CD4-positive, alpha-beta T cell treated with Interleukin-15 for 1 hour (primary cell): ENCODE measurements around the gene TULP1.
"Not testable (repeated sequence)": the region's sequence is repeated elsewhere in the genome, so short reads cannot be mapped to it uniquely, and the experiment has no call there.

Experiments used
- DNase-seq: peaks from one replicate; pipeline ENCODE4 v3.0.0-alpha.2; 2020

The TULP1 gene

GRCh38 chr6:35519313-35520015 is 6.8 kb upstream of the TULP1 start:
- DNase-seq: no peak

- no peak for DNase-seq
Measured at GRCh38 chr6:35518566-35519312, 6.0 kb upstream of the TULP1 start.

DNA sequence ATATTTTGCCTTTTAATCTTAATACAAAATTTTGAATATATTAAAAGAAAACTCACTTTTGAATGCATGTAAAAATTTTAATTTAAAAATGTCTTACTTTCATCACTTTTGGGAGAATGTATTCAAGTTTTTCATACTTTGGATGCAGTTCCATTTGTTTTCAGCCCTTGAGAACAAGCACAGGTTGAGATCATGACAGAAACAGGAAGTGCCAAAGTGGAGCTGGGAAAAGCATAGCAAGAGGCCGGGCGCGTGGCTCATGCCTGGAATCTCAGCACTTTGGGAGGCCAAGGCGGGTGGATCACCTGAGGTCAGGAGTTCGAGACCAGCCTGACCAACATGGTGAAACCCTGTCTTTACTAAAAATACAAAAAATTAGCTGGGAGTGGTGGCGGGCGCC is 5.3 kb upstream of the TULP1 start:
- not testable (repeated sequence) for DNase-seq

GRCh38 chr6:35516712-35517111 is 4.0 kb upstream of the TULP1 start:
- DNase-seq: no peak

- DNase-seq: not testable (repeated sequence)
Measured at GRCh38 chr6:35515939-35516338, 3.2 kb upstream of the TULP1 start.

DNA sequence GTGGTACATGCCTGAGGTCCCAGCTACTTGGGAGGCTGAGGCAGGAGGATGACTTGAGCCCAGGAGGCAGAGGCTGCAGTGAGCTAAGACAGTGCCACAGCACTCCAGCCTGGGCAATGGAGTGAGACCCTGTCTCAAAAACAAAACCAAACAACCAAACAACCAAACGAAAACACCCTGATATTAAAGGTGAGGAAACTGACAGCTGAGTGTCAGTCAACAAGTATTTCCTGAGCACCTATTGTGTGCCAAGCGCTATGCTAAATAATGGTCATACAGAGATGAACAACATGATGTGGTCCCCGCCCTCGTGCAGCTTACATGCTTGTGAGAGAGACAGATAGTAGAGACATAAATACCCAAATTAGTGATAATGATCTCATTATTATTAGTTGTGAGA is 1.9 kb upstream of the TULP1 start:
- no peak for DNase-seq

DNA sequence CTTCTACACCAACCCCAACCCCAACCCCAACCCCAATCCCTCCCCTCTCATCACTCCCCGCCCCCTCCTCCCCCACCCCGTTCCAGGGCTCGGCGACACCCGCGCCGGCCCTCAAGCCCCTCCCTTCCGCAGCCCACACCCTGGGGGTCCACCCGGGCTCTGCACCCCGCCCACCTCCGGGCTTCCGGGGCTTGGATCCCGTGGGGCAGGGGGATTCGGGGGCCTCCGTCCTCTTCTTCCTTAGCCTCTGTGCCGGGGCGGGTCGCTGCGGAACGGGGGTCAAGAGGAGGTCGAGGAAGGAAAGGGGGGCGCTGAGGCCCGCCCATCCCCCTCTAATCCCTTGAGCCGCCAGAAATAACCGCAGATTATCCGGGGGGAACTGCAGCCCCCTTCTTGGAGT is 690 bp downstream of the TULP1 start:
- no peak for DNase-seq

GRCh38 chr6:35511562-35511941 is 1.1 kb downstream of the TULP1 start:
- DNase-seq: no peak

DNA sequence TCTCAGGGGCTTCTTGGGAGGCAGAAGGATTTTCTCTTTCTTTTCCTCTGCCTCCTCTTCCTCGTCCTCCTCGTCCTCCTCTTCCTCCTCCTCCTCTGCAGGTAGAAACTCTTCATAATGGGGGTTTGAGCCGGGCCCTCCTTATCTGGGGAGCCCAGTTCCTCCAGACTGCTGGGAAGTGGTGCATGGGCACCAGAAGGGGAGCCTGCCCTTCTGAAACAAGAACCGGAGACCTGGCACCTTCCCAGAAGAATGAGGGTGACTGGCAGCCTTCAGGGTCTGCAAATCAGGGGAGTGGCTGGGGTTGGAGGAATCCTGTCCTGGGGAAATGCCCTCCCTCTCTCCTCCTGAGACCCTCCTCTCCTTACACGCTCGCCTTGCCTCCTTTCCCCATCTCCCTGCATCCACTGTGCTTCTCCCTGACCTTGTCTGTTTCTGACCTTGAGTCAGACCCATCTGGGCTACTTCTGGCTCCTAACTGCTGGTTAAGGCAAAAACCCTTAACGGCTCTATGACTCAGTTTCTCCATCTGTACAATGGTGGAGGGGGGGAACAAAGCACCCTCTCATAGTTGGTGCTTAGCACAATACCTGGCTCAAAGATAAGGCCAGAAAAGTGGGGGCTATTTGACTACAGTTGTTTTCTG is 1.7 kb downstream of the TULP1 start:
- no peak for DNase-seq

GRCh38 chr6:35508542-35508941 is 4.2 kb downstream of the TULP1 start:
- DNase-seq: no peak

DNA sequence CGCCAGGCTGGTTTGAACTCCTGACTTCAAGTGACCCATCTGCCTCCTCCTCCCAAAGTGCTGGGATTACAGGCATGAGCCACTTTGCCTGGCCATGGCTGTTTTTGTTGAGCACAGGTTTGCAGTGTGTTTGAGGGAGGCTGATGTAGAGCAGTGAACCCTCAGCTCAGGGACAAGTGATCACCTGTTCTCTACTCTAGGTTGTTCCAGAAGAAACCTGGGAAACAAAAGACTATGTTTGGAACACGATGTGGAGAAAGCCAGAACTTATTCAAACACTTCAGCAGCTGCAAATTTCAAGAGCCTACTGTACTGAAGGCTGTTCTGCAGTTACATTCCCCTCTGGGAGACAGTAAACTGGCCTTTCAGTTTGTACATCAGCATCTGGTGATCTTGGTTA is 4.7 kb downstream of the TULP1 start:
- DNase-seq: no peak

DNA sequence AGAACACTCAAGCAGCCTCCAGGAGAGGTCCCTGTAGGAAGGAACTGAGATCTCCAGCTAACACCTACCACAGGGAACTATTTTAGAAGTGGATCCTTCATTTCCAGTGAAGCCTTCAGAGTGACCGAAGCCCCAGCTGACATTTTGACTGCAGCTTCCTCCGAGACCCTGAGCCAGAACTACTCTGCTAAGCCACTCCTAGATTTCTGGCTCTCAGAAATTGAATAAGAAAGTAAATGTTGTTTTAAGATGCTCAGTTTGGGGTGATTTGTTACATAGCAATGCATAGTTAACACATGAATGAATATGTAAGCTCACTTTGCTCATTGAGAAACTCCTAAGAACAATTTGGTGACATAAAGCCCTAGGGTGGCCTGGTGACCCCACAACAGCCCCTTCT is 5.5 kb downstream of the TULP1 start:
- no peak for DNase-seq

- DNase-seq: no peak
Measured at GRCh38 chr6:35506536-35506935, 6.2 kb downstream of the TULP1 start.

DNA sequence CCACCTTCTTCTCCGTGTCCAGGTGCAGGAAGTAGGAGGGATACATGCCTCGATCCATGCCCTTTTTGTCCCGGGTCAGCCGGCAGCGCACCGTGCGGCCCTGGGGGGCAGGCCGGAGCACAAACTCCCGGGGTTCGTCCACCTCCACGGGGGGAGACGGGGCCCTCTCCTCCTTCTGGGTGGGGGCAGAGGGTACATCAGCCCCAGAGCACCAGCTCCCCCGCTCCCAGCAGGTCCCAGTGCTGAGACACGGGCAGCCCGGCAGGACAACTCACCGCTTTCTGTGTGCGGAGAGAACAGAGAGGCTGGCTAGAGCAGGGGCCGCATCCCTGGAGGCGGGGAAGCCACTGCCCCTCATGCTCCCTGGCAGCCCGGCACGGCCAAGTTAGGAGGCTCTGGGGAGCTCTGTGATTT is 6.7 kb downstream of the TULP1 start:
- no peak for DNase-seq

DNA sequence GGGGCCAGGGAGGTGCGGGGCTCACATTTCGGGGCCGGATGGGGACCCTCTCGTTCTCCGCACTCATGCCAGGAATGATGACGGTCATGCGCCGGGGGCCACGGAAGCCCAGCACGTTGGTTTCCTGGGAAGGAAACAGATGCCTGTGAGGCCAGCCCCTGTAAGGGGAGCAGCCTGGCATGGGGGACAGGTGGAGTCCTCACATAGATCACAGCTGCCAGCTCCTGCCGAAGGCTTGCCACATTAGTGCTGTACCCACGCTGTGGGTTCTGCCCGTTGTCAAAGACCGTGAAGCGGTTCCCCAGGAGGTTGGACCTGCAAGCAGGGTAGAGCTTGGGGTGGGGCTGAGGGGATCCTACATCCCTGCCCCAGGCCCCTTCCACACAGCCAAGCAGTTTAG is 9.2 kb downstream of the TULP1 start:
- no peak for DNase-seq

DNA sequence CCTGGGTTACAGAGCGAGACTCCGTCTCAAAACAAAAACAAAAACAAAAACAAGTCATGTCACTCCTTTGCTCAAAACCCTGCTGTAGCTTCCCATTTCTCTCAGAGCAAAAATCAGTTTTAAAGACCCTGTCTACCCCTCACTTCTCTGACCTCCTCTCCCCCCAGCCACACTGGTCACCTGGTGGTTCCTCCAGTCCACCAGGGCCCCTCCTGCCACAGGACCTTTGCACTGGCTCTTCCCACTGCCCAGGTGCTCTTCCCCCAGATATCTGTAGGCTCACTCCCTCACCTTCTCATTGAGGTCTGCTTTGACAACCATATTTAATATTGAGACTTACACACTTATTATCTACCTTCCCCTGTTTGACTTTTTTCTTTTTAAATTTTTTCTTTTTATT is 10.9 kb downstream of the TULP1 start:
- no peak for DNase-seq

GRCh38 chr6:35500782-35501181 is 11.9 kb downstream of the TULP1 start:
- no peak for DNase-seq

- DNase-seq: no peak
Measured at GRCh38 chr6:35499372-35499771, 13.3 kb downstream of the TULP1 start.

GRCh38 chr6:35498422-35499067 is 14.2 kb downstream of the TULP1 start:
- no peak for DNase-seq

GRCh38 chr6:35497571-35498421 is 14.9 kb downstream of the TULP1 start:
- DNase-seq: peak; percentile 27

DNA sequence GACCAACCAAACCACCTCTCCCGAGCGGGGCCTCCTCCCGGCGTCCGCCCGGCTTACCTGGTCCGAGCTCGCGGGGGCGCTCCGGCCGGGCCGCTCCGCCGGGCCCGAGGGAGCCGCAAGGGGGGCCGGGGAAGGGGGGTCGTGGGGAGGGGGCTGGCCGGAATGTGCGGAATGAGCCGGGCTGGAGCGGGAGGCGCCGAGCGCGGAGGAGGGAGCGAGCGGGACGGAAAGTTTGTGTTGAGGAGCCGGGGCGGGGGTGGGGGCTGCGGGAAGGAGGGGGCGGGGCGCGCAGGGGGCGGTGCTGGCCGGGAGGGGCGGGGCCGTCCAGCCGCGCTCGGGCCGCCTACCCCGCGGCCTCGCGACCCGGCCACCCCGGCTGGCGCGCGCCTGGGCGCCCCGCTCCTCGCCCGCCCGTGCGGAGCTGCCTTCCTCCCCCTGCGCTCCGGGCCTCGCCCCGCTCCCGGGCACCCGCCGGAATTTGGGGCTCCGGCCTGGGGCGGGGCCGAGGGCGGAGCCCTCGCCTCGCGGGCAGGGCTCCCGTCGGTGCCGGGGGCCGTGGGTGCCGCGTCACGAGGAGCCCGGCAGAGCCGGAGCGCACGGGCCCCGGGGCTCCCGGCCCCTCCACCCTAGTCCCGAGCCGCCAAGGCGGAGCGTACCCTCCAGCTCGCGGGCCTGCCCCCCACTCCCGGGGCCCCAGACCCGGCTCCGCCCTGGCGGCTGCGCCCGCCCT is 15.7 kb downstream of the TULP1 start, which contains the start of gene TEAD3:
Gene TEAD3, minus strand, starts transcription at position 239 of the 730 bp plus-strand sequence.
- DNase-seq: peak; percentile 37
